Measurements from ENCODE around the gene CDK8. TPM values are rescaled to one million over a fixed set of nuclear protein-coding genes. Genes with fewer than 3 reads are reported as not detected.

The CDK8 gene
- total RNA-seq, 1 donor from 2014 or later = 13.0 TPM

DNA sequence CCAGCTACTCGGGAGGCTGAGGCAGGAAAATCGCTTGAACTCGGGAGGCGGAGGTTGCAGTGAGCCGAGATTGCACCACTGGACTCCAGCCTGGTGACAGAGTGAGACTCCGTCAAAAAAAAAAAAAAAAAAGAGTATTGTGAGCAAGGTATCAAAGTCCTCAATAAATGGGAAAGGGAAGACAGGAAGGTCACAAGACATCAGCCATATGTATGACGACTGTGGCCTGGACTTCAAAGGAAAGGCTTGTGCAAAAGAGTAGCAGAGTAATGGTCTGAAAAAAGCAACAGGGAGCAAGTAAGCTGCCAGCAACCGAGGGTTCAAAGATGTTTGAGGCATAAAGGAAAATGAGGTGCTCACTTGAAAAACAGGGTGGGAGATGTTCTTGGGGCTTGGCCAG is 187.5 kb downstream of the CDK8 start:
- DNase-seq (ENCODE audit: low read depth in 2 of 2) = no peak

DNA sequence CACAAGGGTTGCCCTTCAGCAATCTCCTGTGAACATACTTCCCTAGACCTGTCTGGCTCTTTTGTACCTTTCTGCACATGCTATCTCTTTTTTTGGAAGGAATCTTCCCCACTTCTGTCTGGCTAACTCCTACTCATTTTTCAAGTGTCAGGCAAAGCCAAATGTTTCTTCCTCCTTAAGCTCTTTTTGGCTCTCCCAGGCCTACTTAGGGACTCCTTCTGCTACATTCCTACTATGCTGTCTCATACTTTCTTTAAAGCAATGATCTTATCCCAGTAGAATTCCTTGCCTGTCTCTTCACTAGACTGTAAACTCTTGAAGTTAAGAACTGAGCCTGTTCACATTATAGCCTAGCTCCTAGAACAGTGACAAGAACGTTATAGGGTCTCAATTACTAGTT is 188.6 kb downstream of the CDK8 start:
- no peak for DNase-seq (ENCODE audit: low read depth in 2 of 2)

DNA sequence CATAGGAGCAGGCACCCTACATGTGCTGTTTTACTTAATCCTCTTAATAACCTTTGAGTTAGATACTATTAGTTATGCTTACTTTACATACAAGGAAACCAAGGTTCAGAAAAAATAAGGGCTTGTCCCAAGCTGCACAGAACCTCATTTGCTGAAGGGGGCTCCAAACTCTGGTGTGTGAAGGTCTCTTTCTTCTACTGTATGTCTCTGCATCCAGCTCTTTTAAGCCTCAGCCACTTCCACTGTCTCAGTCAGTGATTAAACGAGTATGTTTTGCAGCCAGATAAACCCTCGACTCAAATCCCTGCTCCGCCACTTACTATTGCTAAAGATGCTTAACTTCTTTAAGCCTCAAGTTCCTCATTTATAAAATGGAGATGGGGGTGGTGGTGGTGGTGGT is 191.2 kb downstream of the CDK8 start:
- no peak for DNase-seq (ENCODE audit: low read depth in 2 of 2)

DNA sequence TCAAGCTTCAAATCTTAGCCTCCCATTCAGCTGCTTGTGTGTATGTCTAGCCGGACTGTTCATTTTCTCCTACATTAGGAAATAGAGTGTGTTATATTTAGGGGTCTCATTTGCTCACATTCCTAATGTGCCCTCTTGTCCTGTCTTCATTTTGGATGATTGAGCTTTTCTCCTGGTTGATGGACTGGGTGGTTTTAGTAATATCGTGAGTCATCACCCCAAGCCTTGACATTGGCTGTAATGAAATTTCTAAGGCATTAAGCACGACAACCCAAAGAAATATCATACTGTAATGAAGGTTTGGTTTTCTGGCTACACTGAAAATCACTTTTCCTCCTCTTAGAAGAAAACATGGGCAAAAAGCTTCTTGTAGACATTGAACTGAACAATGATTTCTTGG is 192.8 kb downstream of the CDK8 start:
- no peak for DNase-seq (ENCODE audit: low read depth in 2 of 2)

DNA sequence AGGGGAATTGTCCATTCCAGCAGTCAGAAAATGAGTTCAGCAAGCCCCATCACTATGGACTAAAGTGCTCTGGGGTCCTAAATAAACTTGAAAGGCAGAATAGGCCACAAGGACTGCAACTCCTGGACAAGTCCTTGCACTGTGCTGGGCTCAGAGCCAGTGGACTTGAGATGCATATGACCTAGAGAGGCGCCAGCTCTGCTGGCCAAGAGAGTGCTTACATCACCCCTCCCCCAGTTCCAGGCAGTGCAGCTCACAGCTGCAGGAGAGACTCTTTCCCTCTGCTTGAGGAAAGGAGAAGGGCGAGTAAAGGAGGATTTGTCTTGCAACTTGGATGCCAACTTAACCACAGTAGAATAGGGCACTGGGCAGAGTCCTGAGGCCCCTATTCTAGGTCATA is 194.1 kb downstream of the CDK8 start:
- DNase-seq (ENCODE audit: low read depth in 2 of 2) = no peak

DNA sequence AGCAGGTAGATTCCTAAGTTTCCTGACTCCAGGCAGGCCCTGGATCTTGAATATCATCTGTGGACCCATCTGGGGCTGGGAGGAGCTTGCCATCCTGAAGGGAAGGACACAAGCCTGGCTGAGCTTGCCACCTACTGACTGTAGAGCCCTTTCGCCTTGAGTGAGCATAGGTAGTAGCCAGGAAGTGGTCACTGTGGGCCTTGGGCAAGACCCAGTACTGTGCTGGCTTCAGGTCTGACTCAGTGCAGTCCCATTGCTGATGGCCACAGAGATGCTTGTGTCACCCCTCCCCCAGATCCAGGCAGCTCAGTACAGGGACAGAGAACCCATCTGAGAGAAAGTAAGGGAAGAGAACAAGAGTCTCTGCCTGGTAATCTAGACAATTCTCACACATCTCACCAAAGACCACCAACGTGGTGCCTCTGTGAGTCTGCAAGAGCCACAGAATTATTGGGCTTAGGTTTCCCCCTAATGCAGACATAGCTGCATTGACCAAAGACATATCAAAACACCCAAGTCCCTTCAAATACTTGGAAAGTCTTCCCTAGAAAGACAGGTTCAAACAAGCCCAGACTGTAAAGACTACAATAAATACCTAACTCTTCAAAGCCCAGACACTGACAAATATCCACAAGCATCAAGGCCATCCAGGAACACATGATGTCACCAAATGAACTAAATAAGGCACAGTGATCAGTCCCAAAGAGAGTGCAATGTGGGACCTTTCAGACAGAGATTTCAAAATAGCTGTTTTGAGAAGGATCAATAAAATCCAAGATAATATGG is 195.3 kb downstream of the CDK8 start:
- DNase-seq (ENCODE audit: low read depth in 2 of 2) = no peak

Other genes with a start within 250 kb of the CDK8 start
- 1.8 and 4.0 TPM in 2 replicates for gene SHISA2, start 202.1 kb upstream of the CDK8 start, total RNA-seq
- 39.7 and 51.3 TPM in 2 replicates for gene RNF6, start 31.8 kb upstream of the CDK8 start, total RNA-seq